ENCODE measurements around the gene PKDREJ.
A peak's percentile ranks its signal among the peaks of the same experiment; 100 is the strongest.

PKDREJ gene

DNA sequence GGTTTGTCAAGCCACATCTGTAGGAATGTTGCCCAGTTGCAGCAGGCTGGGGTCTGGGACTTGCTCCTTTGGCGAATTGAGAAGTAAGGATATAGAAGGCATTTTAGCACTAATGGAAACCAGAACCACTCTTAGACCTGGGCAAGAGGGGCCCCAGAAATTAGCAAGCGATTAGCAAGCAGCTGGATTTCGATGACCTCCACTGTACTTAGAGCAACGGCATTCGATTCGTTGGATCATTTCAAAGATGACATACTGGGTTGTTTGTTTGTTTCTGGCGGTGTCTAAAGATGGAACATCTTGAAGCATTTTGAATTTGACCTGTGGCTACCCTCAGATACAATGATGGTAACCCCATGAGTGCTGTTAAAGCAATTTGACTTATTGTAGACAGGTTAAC is 11.9 kb downstream of the PKDREJ start:
- Mint-ChIP-seq H3K36me3 (ENCODE audit: low read depth) (peaks cover 18% of the 10 kb centered on the region), H3K27me3 (ENCODE audit: low read depth, poor library complexity) (peaks cover 16% of the 10 kb centered on the region), H3K4me3 (peak overlapping the region; percentile 75), H3K9me3 (peaks cover 26% of the 10 kb centered on the region), H3K27ac (no peak overlapping the region), H3K4me1 (peaks cover 22% of the 10 kb centered on the region)
- no peak for TF ChIP-seq CTCF (IDR thresholded peaks at IDR 0.05)
- no peak for DNase-seq

DNA sequence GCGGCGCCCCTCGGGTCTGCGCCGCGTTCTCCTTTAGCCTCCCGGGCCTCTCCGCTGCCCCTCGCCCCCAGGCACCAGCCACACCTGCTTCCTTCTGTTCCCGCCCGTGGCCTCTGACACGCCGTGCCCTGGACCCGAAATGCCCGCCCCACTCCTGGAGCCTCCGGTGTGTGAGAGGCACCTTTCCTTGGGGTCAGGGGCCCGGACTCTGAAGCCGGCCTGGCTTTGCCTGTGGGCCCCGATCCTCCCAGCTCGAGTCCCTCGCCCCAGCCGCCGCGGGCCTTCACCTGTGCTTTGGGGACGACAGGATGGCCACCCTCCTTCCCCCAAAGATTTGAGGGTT is 12.4 kb downstream of the PKDREJ start:
- Mint-ChIP-seq H3K27me3 (ENCODE audit: low read depth, poor library complexity) (peaks cover 14% of the 10 kb centered on the region), H3K9me3 (peaks cover 22% of the 10 kb centered on the region), H3K4me3 (peak overlapping the region; percentile 75), H3K4me1 (peaks cover 22% of the 10 kb centered on the region), H3K27ac (no peak overlapping the region), H3K36me3 (ENCODE audit: low read depth) (peaks cover 18% of the 10 kb centered on the region)
- no peak for TF ChIP-seq CTCF (IDR thresholded peaks at IDR 0.05)
- DNase-seq = no peak

- Mint-ChIP-seq H3K4me3 (peak within 1 kb of the TSS; percentile 75), H3K27me3 (ENCODE audit: low read depth, poor library complexity) (peaks cover 8% of the 10 kb centered on the region), H3K36me3 (ENCODE audit: low read depth) (peaks cover 18% of the 10 kb centered on the region), H3K27ac (no peak within 1 kb of the TSS), H3K9me3 (peaks cover 18% of the 10 kb centered on the region), H3K4me1 (peaks cover 22% of the 10 kb centered on the region)
- DNase-seq = peak; percentile 90
- no peak for TF ChIP-seq CTCF (IDR thresholded peaks at IDR 0.05)
These were observed 12.9 kb downstream of the PKDREJ start, which contains the start of gene CDPF1 for GRCh38 chr22:46250035-46250782. TSS of gene CDPF1 (minus strand) at chr22:46250293. CDS start at chr22:46248284, 2,009 bp downstream.

- no peak overlapping the region for H3K4me3 Mint-ChIP-seq
These were observed 15.6 kb downstream of the PKDREJ start for GRCh38 chr22:46247443-46247975.

GRCh38 chr22:46246178-46246577 is 17.0 kb downstream of the PKDREJ start:
- no peak overlapping the region for H3K27ac Mint-ChIP-seq
- peaks cover 7% of the 10 kb centered on the region for H3K36me3 Mint-ChIP-seq (ENCODE audit: low read depth)
- peaks cover 16% of the 10 kb centered on the region for H3K4me1 Mint-ChIP-seq
- H3K27me3 Mint-ChIP-seq (ENCODE audit: low read depth, poor library complexity) = peaks cover 9% of the 10 kb centered on the region
- peaks cover 2% of the 10 kb centered on the region for H3K9me3 Mint-ChIP-seq
- TF ChIP-seq CTCF (IDR thresholded peaks at IDR 0.05) = no peak
- H3K4me3 Mint-ChIP-seq = no peak overlapping the region
- no peak for DNase-seq

More at GRCh38 chr22:46247443-46247975, 15.6 kb downstream of the PKDREJ start:
- TF ChIP-seq CTCF (IDR thresholded peaks at IDR 0.05) = no peak
- Mint-ChIP-seq H3K9me3 (peaks cover 10% of the 10 kb centered on the region), H3K27me3 (ENCODE audit: low read depth, poor library complexity) (peaks cover 8% of the 10 kb centered on the region), H3K4me1 (peaks cover 22% of the 10 kb centered on the region), H3K27ac (no peak overlapping the region), H3K36me3 (ENCODE audit: low read depth) (peaks cover 17% of the 10 kb centered on the region)
- no peak for DNase-seq

GRCh38 chr22:46245511-46245910 is 17.6 kb downstream of the PKDREJ start:
- Mint-ChIP-seq H3K9me3 (no peaks in the 10 kb centered on the region), H3K4me1 (peaks cover 21% of the 10 kb centered on the region), H3K27me3 (ENCODE audit: low read depth, poor library complexity) (peaks cover 12% of the 10 kb centered on the region), H3K27ac (no peak overlapping the region), H3K36me3 (ENCODE audit: low read depth) (peaks cover 5% of the 10 kb centered on the region), H3K4me3 (no peak overlapping the region)
- TF ChIP-seq CTCF (IDR thresholded peaks at IDR 0.05) = no peak
- DNase-seq = no peak

Measured in nephron progenitor cell (in vitro differentiated cells).